HCT116 (cell line): ENCODE data around the gene MAP4K4. TPM values are rescaled to one million over a fixed set of nuclear protein-coding genes. Genes with fewer than 3 reads are reported as not detected.

Experiments used
- ATAC-seq: fragments of 200-7000 bp; cut with Tn5 transposase; 2 replicates; pipeline ENCODE4 v1.9.1; 2020; ENCODE audit warnings: mild to moderate bottlenecking, moderate library complexity
- BruUV-seq: library from RNA; stranded (reverse); fragments of 400-500 nt; replicated peaks from 2 replicates; lab custom pipeline; 2021; lab: Mats Ljungman, UMichigan
- CTCF ChIA-PET: fragments of 300-600 bp; sonication (Branson Sonifier 250); formaldehyde crosslinking; loops from one replicate; lab custom pipeline; 2021; ENCODE audit warnings: antibody characterized with exemption; lab: Charles Lee
- POLR2A ChIA-PET: fragments of 300-600, 350-600 bp; sonication (Branson Sonifier 250); formaldehyde crosslinking; loops from one replicate; lab custom pipeline; 2021; ENCODE audit warnings: antibody characterized with exemption; lab: Charles Lee
- RAD21 ChIA-PET, 2 experiments: fragments of 300-600 bp; sonication (Branson Sonifier 250); formaldehyde crosslinking; loops; one replicate each; lab custom pipeline; 2023; ENCODE audit warnings: low total read pairs in 2 of 2; ENCODE audit not compliant: uncharacterized antibody in 2 of 2, unreplicated experiment in 2 of 2, low non-redundant PET in 1 of 2; lab: Charles Lee
- DNase-seq: peaks from one replicate; pipeline ENCODE4 v3.0.0-alpha.2; 2010; ENCODE audit warnings: low read depth, low spot score
- H2AFZ ChIP-seq: fragments of 200-600 bp; shearing (Covaris generic), sonication (generic); 2 replicates; pipeline ENCODE4 v1.6.1; 2017; ENCODE audit warnings: low read depth, mixed run types, mixed read lengths, antibody characterized with exemption, low read length; ENCODE audit not compliant: poor library complexity, severe bottlenecking
- H3K27ac ChIP-seq: 2 replicates; pipeline ENCODE4 v1.5.1; 2012; ENCODE audit warnings: low read depth, low read length
- H3K27me3 ChIP-seq: fragments of 200-600 bp; sonication (generic); 2 replicates; pipeline ENCODE4 v1.6.1; 2016; ENCODE audit warnings: mixed run types, low read length, mixed read lengths; ENCODE audit not compliant: insufficient read depth
- H3K36me3 ChIP-seq, 2 experiments: fragments of 200-500 bp in 1 of 2; fragments of 200-600 bp in 1 of 2; sonication (Bioruptor generic) in 1 of 2; sonication (generic) in 1 of 2; 2 replicates each; pipeline versions ENCODE4 v1.5.1 to v1.6.1; 2014 to 2016; ENCODE audit warnings: low read length in 2 of 2, inconsistent platforms in 1 of 2, mixed read lengths in 1 of 2, mixed run types in 1 of 2; ENCODE audit not compliant: insufficient read depth in 2 of 2, control insufficient read depth in 1 of 2
- H3K4me1 ChIP-seq, 2 experiments: fragments of 200-600 bp in 1 of 2; sonication (generic) in 1 of 2; 2 replicates each; pipeline versions ENCODE4 v1.5.1 to v1.6.1; 2012 to 2017; ENCODE audit warnings: low read length in 2 of 2, inconsistent platforms in 1 of 2, mild to moderate bottlenecking in 1 of 2, mixed read lengths in 1 of 2, mixed run types in 1 of 2, moderate library complexity in 1 of 2; ENCODE audit not compliant: insufficient read depth in 2 of 2, control insufficient read depth in 1 of 2
- H3K4me2 ChIP-seq: fragments of 200-600 bp; sonication (generic); 2 replicates; pipeline ENCODE4 v1.6.1; 2017; ENCODE audit warnings: mixed run types, low read length, mixed read lengths
- H3K4me3 ChIP-seq, 2 experiments: fragments of 200-600 bp in 1 of 2; sonication (generic) in 1 of 2; replicated peaks in 1 of 2; 2 replicates each; pipeline ENCODE4 v1.5.1; 2011 to 2016; ENCODE audit warnings: low read length in 2 of 2, control low read depth in 1 of 2, low read depth in 1 of 2, mild to moderate bottlenecking in 1 of 2, mixed read lengths in 1 of 2, mixed run types in 1 of 2
- H3K79me2 ChIP-seq: fragments of 200-600 bp; sonication (generic); 2 replicates; pipeline ENCODE4 v1.6.1; 2017; ENCODE audit warnings: mild to moderate bottlenecking, mixed run types, low read length, moderate library complexity, mixed read lengths; ENCODE audit not compliant: insufficient read depth
- H3K9ac ChIP-seq: fragments of 200-600 bp; sonication (generic); 2 replicates; pipeline ENCODE4 v1.6.1; 2016; ENCODE audit warnings: low read length, mixed read lengths
- H3K9me2 ChIP-seq: fragments of 200-600 bp; sonication (generic), shearing (Covaris generic); 2 replicates; pipeline ENCODE4 v1.6.1; 2017; ENCODE audit warnings: mixed run types, mild to moderate bottlenecking, moderate library complexity; ENCODE audit not compliant: insufficient read depth
- H3K9me3 ChIP-seq, 2 experiments: fragments of 200-500 bp in 1 of 2; fragments of 200-600 bp in 1 of 2; sonication (Bioruptor generic) in 1 of 2; sonication (generic) in 1 of 2; 2 replicates each; pipeline ENCODE4 v1.6.1; 2014 to 2017; ENCODE audit warnings: low read length in 2 of 2, mixed read lengths in 2 of 2, inconsistent platforms in 1 of 2, low read depth in 1 of 2, mild to moderate bottlenecking in 1 of 2, mixed run types in 1 of 2, moderate library complexity in 1 of 2; ENCODE audit not compliant: control insufficient read depth in 1 of 2, insufficient read depth in 1 of 2
- H4K20me1 ChIP-seq: fragments of 200-600 bp; sonication (generic), shearing (Covaris generic); 2 replicates; pipeline ENCODE4 v1.6.1; 2017; ENCODE audit warnings: mixed run types, mild to moderate bottlenecking, moderate library complexity; ENCODE audit not compliant: insufficient read depth
- EZH2 ChIP-seq: fragments of 200-600 bp; sonication (generic); IDR thresholded peaks from 2 replicates; pipeline ENCODE4 v1.6.1; 2017; ENCODE audit warnings: antibody characterized with exemption, mixed run types
- POLR2AphosphoS5 ChIP-seq: IDR thresholded peaks from 2 replicates; pipeline ENCODE4 v1.6.1; 2011; ENCODE audit warnings: mild to moderate bottlenecking, low read depth, low read length, moderate library complexity
- SRF ChIP-seq: IDR thresholded peaks from 2 replicates; pipeline ENCODE4 v1.6.1; 2012; ENCODE audit warnings: low read depth
- TCF7L2 ChIP-seq: IDR thresholded peaks from 2 replicates; pipeline ENCODE4 v1.7.0; 2011; ENCODE audit warnings: borderline replicate concordance, inconsistent platforms; ENCODE audit not compliant: insufficient read depth, insufficient read length; ENCODE audit errors: extremely low read depth
- intact Hi-C: fragments of 100-400 bp; cut with micrococcal nuclease; formaldehyde crosslinking; loops from 2 replicates; pipeline ENCODE4 v1.10.0; 2022
- total RNA-seq: library from RNA; stranded (reverse); gene quantifications from one replicate; pipeline ENCODE4 v1.2.1, GENCODE V29; 2021; ENCODE audit not compliant: unreplicated experiment
- TF ChIP-seq, protein P1 (sequence below): IDR thresholded peaks from 2 replicates; pipeline ENCODE4 v1.6.1; 2012; ENCODE audit warnings: low read depth
- TF ChIP-seq, protein P2 (sequence below), 3 experiments: fragments of 200-600 bp in 1 of 3; sonication (generic) in 1 of 3; IDR thresholded peaks in 2 of 3; conservative IDR thresholded peaks in 1 of 3; 2 replicates each; pipeline ENCODE4 v1.5.1; 2012 to 2017; ENCODE audit warnings: low read depth in 2 of 3, low read length in 2 of 3, antibody characterized with exemption in 1 of 3, borderline replicate concordance in 1 of 3, control low read depth in 1 of 3, mild to moderate bottlenecking in 1 of 3, mixed read lengths in 1 of 3, mixed run types in 1 of 3, moderate library complexity in 1 of 3; ENCODE audit not compliant: insufficient read depth in 1 of 3
- TF ChIP-seq, protein P3 (sequence below): IDR thresholded peaks from 2 replicates; pipeline ENCODE4 v1.6.1; 2012

MAP4K4 gene
- total RNA-seq, 1 experiment from 2014 or later: 62.3 TPM

DNA sequence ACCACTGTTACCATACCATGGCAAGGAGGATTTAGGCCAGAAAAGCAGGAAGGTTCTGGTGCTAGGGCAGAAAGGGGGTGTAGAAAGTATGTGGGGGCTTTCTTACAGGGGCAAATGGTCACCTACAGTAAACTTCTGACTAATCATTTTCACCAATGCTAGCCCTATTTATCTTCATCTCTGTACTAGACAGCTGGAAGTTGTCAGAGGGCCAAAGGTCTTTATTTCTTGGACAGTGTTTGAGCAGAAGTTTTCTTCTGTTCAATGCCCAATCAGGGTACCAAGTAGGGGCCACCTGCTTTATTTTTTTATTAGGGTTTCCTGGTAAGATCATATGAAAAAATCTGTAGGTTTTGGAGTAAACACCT lies 37.6 kb downstream of the MAP4K4 start:
- TF ChIP-seq, protein P1, sequence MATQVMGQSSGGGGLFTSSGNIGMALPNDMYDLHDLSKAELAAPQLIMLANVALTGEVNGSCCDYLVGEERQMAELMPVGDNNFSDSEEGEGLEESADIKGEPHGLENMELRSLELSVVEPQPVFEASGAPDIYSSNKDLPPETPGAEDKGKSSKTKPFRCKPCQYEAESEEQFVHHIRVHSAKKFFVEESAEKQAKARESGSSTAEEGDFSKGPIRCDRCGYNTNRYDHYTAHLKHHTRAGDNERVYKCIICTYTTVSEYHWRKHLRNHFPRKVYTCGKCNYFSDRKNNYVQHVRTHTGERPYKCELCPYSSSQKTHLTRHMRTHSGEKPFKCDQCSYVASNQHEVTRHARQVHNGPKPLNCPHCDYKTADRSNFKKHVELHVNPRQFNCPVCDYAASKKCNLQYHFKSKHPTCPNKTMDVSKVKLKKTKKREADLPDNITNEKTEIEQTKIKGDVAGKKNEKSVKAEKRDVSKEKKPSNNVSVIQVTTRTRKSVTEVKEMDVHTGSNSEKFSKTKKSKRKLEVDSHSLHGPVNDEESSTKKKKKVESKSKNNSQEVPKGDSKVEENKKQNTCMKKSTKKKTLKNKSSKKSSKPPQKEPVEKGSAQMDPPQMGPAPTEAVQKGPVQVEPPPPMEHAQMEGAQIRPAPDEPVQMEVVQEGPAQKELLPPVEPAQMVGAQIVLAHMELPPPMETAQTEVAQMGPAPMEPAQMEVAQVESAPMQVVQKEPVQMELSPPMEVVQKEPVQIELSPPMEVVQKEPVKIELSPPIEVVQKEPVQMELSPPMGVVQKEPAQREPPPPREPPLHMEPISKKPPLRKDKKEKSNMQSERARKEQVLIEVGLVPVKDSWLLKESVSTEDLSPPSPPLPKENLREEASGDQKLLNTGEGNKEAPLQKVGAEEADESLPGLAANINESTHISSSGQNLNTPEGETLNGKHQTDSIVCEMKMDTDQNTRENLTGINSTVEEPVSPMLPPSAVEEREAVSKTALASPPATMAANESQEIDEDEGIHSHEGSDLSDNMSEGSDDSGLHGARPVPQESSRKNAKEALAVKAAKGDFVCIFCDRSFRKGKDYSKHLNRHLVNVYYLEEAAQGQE: no peak
- TF ChIP-seq EZH2: no peak
- TF ChIP-seq, protein P2, sequence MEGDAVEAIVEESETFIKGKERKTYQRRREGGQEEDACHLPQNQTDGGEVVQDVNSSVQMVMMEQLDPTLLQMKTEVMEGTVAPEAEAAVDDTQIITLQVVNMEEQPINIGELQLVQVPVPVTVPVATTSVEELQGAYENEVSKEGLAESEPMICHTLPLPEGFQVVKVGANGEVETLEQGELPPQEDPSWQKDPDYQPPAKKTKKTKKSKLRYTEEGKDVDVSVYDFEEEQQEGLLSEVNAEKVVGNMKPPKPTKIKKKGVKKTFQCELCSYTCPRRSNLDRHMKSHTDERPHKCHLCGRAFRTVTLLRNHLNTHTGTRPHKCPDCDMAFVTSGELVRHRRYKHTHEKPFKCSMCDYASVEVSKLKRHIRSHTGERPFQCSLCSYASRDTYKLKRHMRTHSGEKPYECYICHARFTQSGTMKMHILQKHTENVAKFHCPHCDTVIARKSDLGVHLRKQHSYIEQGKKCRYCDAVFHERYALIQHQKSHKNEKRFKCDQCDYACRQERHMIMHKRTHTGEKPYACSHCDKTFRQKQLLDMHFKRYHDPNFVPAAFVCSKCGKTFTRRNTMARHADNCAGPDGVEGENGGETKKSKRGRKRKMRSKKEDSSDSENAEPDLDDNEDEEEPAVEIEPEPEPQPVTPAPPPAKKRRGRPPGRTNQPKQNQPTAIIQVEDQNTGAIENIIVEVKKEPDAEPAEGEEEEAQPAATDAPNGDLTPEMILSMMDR (IDR thresholded peaks at IDR 0.05 in 2 of 3, conservative IDR thresholded peaks at IDR 0.05 in 1 of 3; ENCODE audit: borderline replicate concordance in 1 of 3, insufficient read depth in 1 of 3, low read depth in 2 of 3, low read length in 2 of 3): no peak
- TF ChIP-seq SRF: no peak
- TF ChIP-seq, protein P3, sequence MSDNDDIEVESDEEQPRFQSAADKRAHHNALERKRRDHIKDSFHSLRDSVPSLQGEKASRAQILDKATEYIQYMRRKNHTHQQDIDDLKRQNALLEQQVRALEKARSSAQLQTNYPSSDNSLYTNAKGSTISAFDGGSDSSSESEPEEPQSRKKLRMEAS: no peak
- TF ChIP-seq TCF7L2: no peak
- TF ChIP-seq POLR2AphosphoS5: no peak
- ChIA-PET POLR2A (no interaction called here), CTCF (no interaction called here), RAD21 (no interaction called here)
- no TSS peak for BruUV-seq
- Histone ChIP-seq H3K4me2 (no peak overlapping the region), H3K9ac (no peak overlapping the region), H3K27me3 (no peaks in the 10 kb centered on the region), H4K20me1 (peaks cover 6% of the 10 kb centered on the region), H3K36me3 (no peaks in the 10 kb centered on the region), H3K4me1 (peaks cover 0 to 4% of the 10 kb centered on the region in 2 experiments; a peak in 1 of 4 replicates), H3K27ac (no peak overlapping the region), H3K9me3 (no peaks in the 10 kb centered on the region), H2AFZ (no peak overlapping the region), H3K79me2 (peaks cover 93% of the 10 kb centered on the region), H3K4me3 (no peak overlapping the region), H3K9me2 (no peaks in the 10 kb centered on the region)
- DNase-seq (no peak), ATAC-seq (no peak)
- intact Hi-C loops: no loop called here
